ENCODE results near the gene PHACTR3.

PHACTR3 gene

GRCh38 chr20:59565768-59566461 lies 38.4 kb upstream of the PHACTR3 start:
- Histone ChIP-seq H3K27ac (ENCODE audit: poor library complexity, severe bottlenecking) (no peak overlapping the region), H3K27me3 (ENCODE audit: insufficient read depth, poor library complexity, severe bottlenecking) (peaks cover 16% of the 10 kb centered on the region), H3K9me3 (ENCODE audit: severe bottlenecking) (no peaks in the 10 kb centered on the region), H3K4me3 (ENCODE audit: severe bottlenecking) (no peak overlapping the region), H3K36me3 (ENCODE audit: low read depth) (no peaks in the 10 kb centered on the region), H3K4me1 (ENCODE audit: insufficient read depth, poor library complexity, severe bottlenecking) (no peaks in the 10 kb centered on the region)
- ATAC-seq (ENCODE audit: low read depth), result no peak
- no peak for TF ChIP-seq CTCF (IDR thresholded peaks at IDR 0.05; ENCODE audit: poor library complexity, severe bottlenecking)
- peak; percentile 73 for DNase-seq (ENCODE audit: low spot score)

- Histone ChIP-seq H3K36me3 (ENCODE audit: low read depth) (no peaks in the 10 kb centered on the region), H3K27me3 (ENCODE audit: insufficient read depth, poor library complexity, severe bottlenecking) (peaks cover 20% of the 10 kb centered on the region), H3K4me1 (ENCODE audit: insufficient read depth, poor library complexity, severe bottlenecking) (no peaks in the 10 kb centered on the region), H3K27ac (ENCODE audit: poor library complexity, severe bottlenecking) (no peak overlapping the region), H3K4me3 (ENCODE audit: severe bottlenecking) (no peak overlapping the region), H3K9me3 (ENCODE audit: severe bottlenecking) (no peaks in the 10 kb centered on the region)
- peak; percentile 75 for DNase-seq (ENCODE audit: low spot score)
- TF ChIP-seq CTCF (IDR thresholded peaks at IDR 0.05; ENCODE audit: poor library complexity, severe bottlenecking), result no peak
- ATAC-seq (ENCODE audit: low read depth), result no peak
Measured at GRCh38 chr20:59566631-59567524, 37.5 kb upstream of the PHACTR3 start.

- peaks cover 25% of the 10 kb centered on the region for H3K27me3 ChIP-seq (ENCODE audit: insufficient read depth, poor library complexity, severe bottlenecking)
- DNase-seq (ENCODE audit: low spot score), result peak; percentile 75
- H3K4me1 ChIP-seq (ENCODE audit: insufficient read depth, poor library complexity, severe bottlenecking), result no peaks in the 10 kb centered on the region
- no peak overlapping the region for H3K4me3 ChIP-seq (ENCODE audit: severe bottlenecking)
- H3K36me3 ChIP-seq (ENCODE audit: low read depth), result no peaks in the 10 kb centered on the region
- no peak for ATAC-seq (ENCODE audit: low read depth)
- TF ChIP-seq CTCF (IDR thresholded peaks at IDR 0.05; ENCODE audit: poor library complexity, severe bottlenecking), result no peak
- H3K9me3 ChIP-seq (ENCODE audit: severe bottlenecking), result no peaks in the 10 kb centered on the region
- no peak overlapping the region for H3K27ac ChIP-seq (ENCODE audit: poor library complexity, severe bottlenecking)
Measured at GRCh38 chr20:59567585-59568508, 36.5 kb upstream of the PHACTR3 start.

- Histone ChIP-seq H3K27ac (ENCODE audit: poor library complexity, severe bottlenecking) (no peak overlapping the region), H3K4me1 (ENCODE audit: insufficient read depth, poor library complexity, severe bottlenecking) (no peaks in the 10 kb centered on the region), H3K27me3 (ENCODE audit: insufficient read depth, poor library complexity, severe bottlenecking) (peaks cover 32% of the 10 kb centered on the region), H3K4me3 (ENCODE audit: severe bottlenecking) (no peak overlapping the region), H3K9me3 (ENCODE audit: severe bottlenecking) (no peaks in the 10 kb centered on the region), H3K36me3 (ENCODE audit: low read depth) (no peaks in the 10 kb centered on the region)
- no peak for TF ChIP-seq CTCF (IDR thresholded peaks at IDR 0.05; ENCODE audit: poor library complexity, severe bottlenecking)
- DNase-seq (ENCODE audit: low spot score), result peak; percentile 71
- ATAC-seq (ENCODE audit: low read depth), result no peak
Measured at GRCh38 chr20:59568509-59569024, 35.8 kb upstream of the PHACTR3 start.
